ENCODE measurements around the gene CRELD2. TPM values are rescaled to one million over a fixed set of nuclear protein-coding genes. Genes with fewer than 3 reads are reported as not detected.

CRELD2 gene
- total and polyA plus RNA-seq, 2 of the 13 experiments (the other 11 are each of a cell fraction or from before 2014, with no cell fraction given), result 17.2 to 44.7 TPM

DNA sequence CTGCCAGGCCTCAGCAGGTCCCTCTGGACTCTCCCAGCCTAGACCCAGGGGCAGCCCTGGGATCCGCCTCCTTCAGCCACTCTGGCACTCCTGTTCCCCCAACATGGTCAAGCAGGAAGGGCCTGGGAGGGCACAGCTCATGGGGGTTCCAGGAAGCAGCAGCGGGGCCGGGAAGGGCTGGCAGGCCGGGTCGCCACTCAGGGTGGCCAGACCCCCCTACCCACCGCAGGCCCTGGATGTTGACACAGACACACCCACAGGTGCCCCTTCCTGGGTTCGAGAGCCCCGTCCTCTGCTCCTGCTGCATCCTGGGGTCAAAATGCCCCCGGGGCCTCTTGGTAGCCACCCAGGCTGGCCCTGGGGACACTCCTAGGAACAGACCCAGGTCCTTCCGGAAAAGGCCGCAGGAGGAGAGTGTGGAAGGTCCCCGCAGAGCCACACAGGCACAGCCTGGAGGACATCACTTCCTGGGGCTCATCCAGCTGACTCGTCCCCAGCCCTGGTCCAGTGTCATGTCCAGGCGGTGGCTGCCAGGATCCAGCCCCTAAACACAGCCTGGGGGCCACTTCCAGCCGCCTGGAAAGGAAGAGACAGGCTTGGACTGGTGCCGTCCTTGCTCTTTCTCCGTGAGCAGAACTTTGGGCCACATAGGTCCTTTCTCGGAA, 35.4 kb downstream of the CRELD2 start (continued):
- TF ChIP-seq, protein P1, sequence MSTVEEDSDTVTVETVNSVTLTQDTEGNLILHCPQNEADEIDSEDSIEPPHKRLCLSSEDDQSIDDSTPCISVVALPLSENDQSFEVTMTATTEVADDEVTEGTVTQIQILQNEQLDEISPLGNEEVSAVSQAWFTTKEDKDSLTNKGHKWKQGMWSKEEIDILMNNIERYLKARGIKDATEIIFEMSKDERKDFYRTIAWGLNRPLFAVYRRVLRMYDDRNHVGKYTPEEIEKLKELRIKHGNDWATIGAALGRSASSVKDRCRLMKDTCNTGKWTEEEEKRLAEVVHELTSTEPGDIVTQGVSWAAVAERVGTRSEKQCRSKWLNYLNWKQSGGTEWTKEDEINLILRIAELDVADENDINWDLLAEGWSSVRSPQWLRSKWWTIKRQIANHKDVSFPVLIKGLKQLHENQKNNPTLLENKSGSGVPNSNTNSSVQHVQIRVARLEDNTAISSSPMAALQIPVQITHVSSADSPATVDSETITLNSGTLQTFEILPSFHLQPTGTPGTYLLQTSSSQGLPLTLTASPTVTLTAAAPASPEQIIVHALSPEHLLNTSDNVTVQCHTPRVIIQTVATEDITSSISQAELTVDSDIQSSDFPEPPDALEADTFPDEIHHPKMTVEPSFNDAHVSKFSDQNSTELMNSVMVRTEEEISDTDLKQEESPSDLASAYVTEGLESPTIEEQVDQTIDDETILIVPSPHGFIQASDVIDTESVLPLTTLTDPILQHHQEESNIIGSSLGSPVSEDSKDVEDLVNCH (CRISPR knock-in tag; IDR thresholded peaks at IDR 0.05), result no peak
- no peak for TF ChIP-seq ZNF280D (CRISPR knock-in tag; IDR thresholded peaks at IDR 0.05)
- TF ChIP-seq ZNF263 (CRISPR knock-in tag; IDR thresholded peaks at IDR 0.05), result 0 out of 2 replicates have a peak, but pooled peaks have one; percentile 17
- TF ChIP-seq TFAP4 (IDR thresholded peaks at IDR 0.05; ENCODE audit: borderline replicate concordance, low read depth), result peak; percentile 14; the same call in 1 of the 2 replicates
- no peak for TF ChIP-seq ZBTB37 (CRISPR knock-in tag; IDR thresholded peaks at IDR 0.05)
- 0 out of 2 replicates have a peak, but pooled peaks have one; percentile 12 for TF ChIP-seq MED1 (CRISPR knock-in tag; IDR thresholded peaks at IDR 0.05)
- TF ChIP-seq SAP130 (CRISPR knock-in tag; IDR thresholded peaks at IDR 0.05; ENCODE audit: low read depth), result peak; percentile 31; the same call in 1 of the 2 replicates
- TF ChIP-seq ZNF737 (CRISPR knock-in tag; IDR thresholded peaks at IDR 0.05; ENCODE audit: borderline replicate concordance), result no peak
- 0 out of 2 replicates have a peak, but pooled peaks have one; percentile 2 for TF ChIP-seq ZNF776 (CRISPR knock-in tag; IDR thresholded peaks at IDR 0.05)
- TF ChIP-seq ZNF33B (CRISPR knock-in tag; IDR thresholded peaks at IDR 0.05), result no peak
- no peak for TF ChIP-seq ZNF569 (CRISPR knock-in tag; IDR thresholded peaks at IDR 0.05; ENCODE audit: borderline replicate concordance)
- TF ChIP-seq LRRFIP1 (CRISPR knock-in tag; conservative IDR thresholded peaks at IDR 0.05), result no peak
- TF ChIP-seq ELF1 (CRISPR knock-in tag; IDR thresholded peaks at IDR 0.05), result no peak
- no peak for TF ChIP-seq RFXANK (CRISPR knock-in tag; IDR thresholded peaks at IDR 0.05)
- TF ChIP-seq, protein P2, sequence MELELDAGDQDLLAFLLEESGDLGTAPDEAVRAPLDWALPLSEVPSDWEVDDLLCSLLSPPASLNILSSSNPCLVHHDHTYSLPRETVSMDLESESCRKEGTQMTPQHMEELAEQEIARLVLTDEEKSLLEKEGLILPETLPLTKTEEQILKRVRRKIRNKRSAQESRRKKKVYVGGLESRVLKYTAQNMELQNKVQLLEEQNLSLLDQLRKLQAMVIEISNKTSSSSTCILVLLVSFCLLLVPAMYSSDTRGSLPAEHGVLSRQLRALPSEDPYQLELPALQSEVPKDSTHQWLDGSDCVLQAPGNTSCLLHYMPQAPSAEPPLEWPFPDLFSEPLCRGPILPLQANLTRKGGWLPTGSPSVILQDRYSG (CRISPR knock-in tag; IDR thresholded peaks at IDR 0.05), result no peak
- no peak for TF ChIP-seq CREM (IDR thresholded peaks at IDR 0.05)
- no peak for TF ChIP-seq CREM (CRISPR knock-in tag; IDR thresholded peaks at IDR 0.05)
- no peak for TF ChIP-seq MTA1 (CRISPR knock-in tag; IDR thresholded peaks at IDR 0.05; ENCODE audit: borderline replicate concordance)
- TF ChIP-seq HHEX (CRISPR knock-in tag; IDR thresholded peaks at IDR 0.05), result no peak

All from HepG2 (cell line).